Stimulated activated CD4-positive, alpha-beta T cell treated with anti-CD3 and anti-CD28 coated beads, Interleukin-12 subunit alpha, Interleukin-12 subunit beta, amount 100 ng/mL, for 4 hours (primary cell): ENCODE data around the gene PLEKHA4.
A peak's percentile ranks its signal among the peaks of the same experiment; 100 is the strongest.
"Not testable (repeated sequence)": the region's sequence is repeated elsewhere in the genome, so short reads cannot be mapped to it uniquely, and the experiment has no call there.

Experiments
- DNase-seq: peaks from one replicate; pipeline ENCODE4 v3.0.0-alpha.2; 2020

Gene PLEKHA4

GRCh38 chr19:48887861-48888612 is 19.6 kb upstream of the PLEKHA4 start:
- no peak for DNase-seq

- DNase-seq, result no peak
These were observed 15.3 kb upstream of the PLEKHA4 start for GRCh38 chr19:48883726-48884125.

- no peak for DNase-seq
These were observed 13.6 kb upstream of the PLEKHA4 start for GRCh38 chr19:48881741-48882657.

GRCh38 chr19:48879696-48880095 is 11.3 kb upstream of the PLEKHA4 start:
- DNase-seq, result not testable (repeated sequence)

GRCh38 chr19:48879025-48879637 is 10.7 kb upstream of the PLEKHA4 start:
- DNase-seq, result no peak

GRCh38 chr19:48878196-48879024 is 10.0 kb upstream of the PLEKHA4 start:
- DNase-seq, result no peak

GRCh38 chr19:48877855-48878195 is 9.4 kb upstream of the PLEKHA4 start:
- DNase-seq, result no peak

GRCh38 chr19:48876043-48876981 is 7.9 kb upstream of the PLEKHA4 start:
- DNase-seq, result peak; percentile 46

GRCh38 chr19:48874303-48875135 is 6.1 kb upstream of the PLEKHA4 start:
- no peak for DNase-seq

GRCh38 chr19:48873476-48874302 is 5.3 kb upstream of the PLEKHA4 start:
- no peak for DNase-seq

- DNase-seq, result peak; percentile 59
These were observed 4.6 kb upstream of the PLEKHA4 start for GRCh38 chr19:48872884-48873475.

- peak; percentile 99 for DNase-seq
These were observed 3.9 kb upstream of the PLEKHA4 start, which contains the start of gene PPP1R15A for GRCh38 chr19:48872182-48872883. TSS of gene PPP1R15A (plus strand) at chr19:48872421. CDS start at chr19:48873234, 813 bp downstream.

GRCh38 chr19:48871471-48872181 is 3.2 kb upstream of the PLEKHA4 start:
- DNase-seq, result not testable (repeated sequence)

GRCh38 chr19:48870048-48870447 is 1.6 kb upstream of the PLEKHA4 start:
- no peak for DNase-seq

GRCh38 chr19:48867746-48868113 is 687 bp downstream of the PLEKHA4 start:
- no peak for DNase-seq

GRCh38 chr19:48867123-48867745 is 1.2 kb downstream of the PLEKHA4 start:
- no peak for DNase-seq

- no peak for DNase-seq
These were observed 1.7 kb downstream of the PLEKHA4 start for GRCh38 chr19:48866692-48867091.
